CD14-positive monocyte (primary cell): ENCODE results near the gene PARL. TPM values are rescaled to one million over a fixed set of nuclear protein-coding genes. Genes with fewer than 3 reads are reported as not detected.

ENCODE experiments used
- DNase-seq, 3 donors: peaks; one replicate each; pipeline ENCODE4 v3.0.0-alpha.2; 2011 to 2022
- H2AFZ ChIP-seq: 2 replicates; pipeline ENCODE4 v1.6.0; 2012; ENCODE audit warnings: mild to moderate bottlenecking, low read depth, low read length, inconsistent platforms; ENCODE audit not compliant: insufficient read depth, poor library complexity, severe bottlenecking
- H3K27ac ChIP-seq, 2 donors: 1 replicate in 1 of 2; 2 replicates in 1 of 2; pipeline ENCODE4 v1.5.1; 2012 to 2013; ENCODE audit warnings: low read length in 2 of 2, control low read depth in 1 of 2, inconsistent platforms in 1 of 2, low read depth in 1 of 2, mild to moderate bottlenecking in 1 of 2
- H3K27me3 ChIP-seq, 2 donors: one replicate each; pipeline versions ENCODE4 v1.6.0 to v1.6.1; 2011 to 2013; ENCODE audit warnings: low read length in 2 of 2; ENCODE audit not compliant: control insufficient read depth in 2 of 2, insufficient read depth in 2 of 2
- H3K36me3 ChIP-seq, 2 donors: replicated peaks in 1 of 2; 1 replicate in 1 of 2; 2 replicates in 1 of 2; pipeline versions ENCODE4 v1.5.1 to v1.6.1; 2012 to 2013; ENCODE audit warnings: low read length in 2 of 2, control low read depth in 1 of 2, inconsistent platforms in 1 of 2, mild to moderate bottlenecking in 1 of 2; ENCODE audit not compliant: insufficient read depth in 2 of 2, control insufficient read depth in 1 of 2
- H3K4me1 ChIP-seq, 2 donors: 1 replicate in 1 of 2; 2 replicates in 1 of 2; pipeline versions ENCODE4 v1.5.1 to v1.6.1; 2012 to 2013; ENCODE audit warnings: low read length in 2 of 2, control low read depth in 1 of 2, inconsistent platforms in 1 of 2, mild to moderate bottlenecking in 1 of 2, moderate library complexity in 1 of 2; ENCODE audit not compliant: insufficient read depth in 2 of 2, control insufficient read depth in 1 of 2
- H3K4me2 ChIP-seq: replicated peaks from 2 replicates; pipeline ENCODE3; 2012; ENCODE audit warnings: low read length, moderate library complexity, mild to moderate bottlenecking; ENCODE audit not compliant: poor library complexity, severe bottlenecking; ENCODE audit errors: extremely low read depth
- H3K4me3 ChIP-seq, 3 experiments: fragments of 200-600 bp in 1 of 3; sonication (generic) in 1 of 3; replicated peaks in 1 of 3; 1 replicate in 2 of 3; 2 replicates in 1 of 3; pipeline ENCODE4 v1.5.1; 2011 to 2013; ENCODE audit warnings: low read length in 3 of 3, mild to moderate bottlenecking in 3 of 3, control low read depth in 2 of 3, low read depth in 2 of 3, inconsistent platforms in 1 of 3, moderate library complexity in 1 of 3
- H3K79me2 ChIP-seq: 2 replicates; pipeline ENCODE4 v1.6.0; 2012; ENCODE audit warnings: mild to moderate bottlenecking, control low read depth, inconsistent platforms, low read length, moderate library complexity; ENCODE audit not compliant: insufficient read depth
- H3K9ac ChIP-seq: 2 replicates; pipeline ENCODE4 v1.6.0; 2017; ENCODE audit warnings: low read length, mild to moderate bottlenecking; ENCODE audit not compliant: insufficient read depth, poor library complexity, severe bottlenecking
- H3K9me3 ChIP-seq, 2 donors: replicated peaks in 1 of 2; 1 replicate in 1 of 2; 2 replicates in 1 of 2; pipeline versions ENCODE4 v1.5.1 to v1.6.1; 2012 to 2013; ENCODE audit warnings: low read length in 2 of 2, control low read depth in 1 of 2; ENCODE audit not compliant: control insufficient read depth in 1 of 2, insufficient read depth in 1 of 2
- H4K20me1 ChIP-seq: 2 replicates; pipeline ENCODE4 v1.6.0; 2012; ENCODE audit warnings: mild to moderate bottlenecking, low read length, control low read depth, moderate library complexity; ENCODE audit not compliant: insufficient read depth
- H3K27ac Mint-ChIP-seq, 7 donors: one replicate each; pipeline ENCODE4 v1.8.0; 2020; ENCODE audit warnings: mild to moderate bottlenecking in 7 of 7, mixed read lengths in 7 of 7, moderate library complexity in 6 of 7, inconsistent platforms in 2 of 7
- H3K27me3 Mint-ChIP-seq, 3 donors: one replicate each; pipeline ENCODE4 v1.8.0; 2021 to 2022; ENCODE audit warnings: low read depth in 3 of 3, mild to moderate bottlenecking in 3 of 3, mixed read lengths in 3 of 3, moderate library complexity in 3 of 3, inconsistent platforms in 1 of 3
- H3K36me3 Mint-ChIP-seq, 2 donors: one replicate each; pipeline ENCODE4 v1.8.0; 2020; ENCODE audit warnings: mixed read lengths in 2 of 2, inconsistent platforms in 1 of 2, mild to moderate bottlenecking in 1 of 2
- H3K4me1 Mint-ChIP-seq: one replicate; pipeline ENCODE4 v1.8.0; 2020; ENCODE audit warnings: mild to moderate bottlenecking, mixed read lengths
- H3K4me3 Mint-ChIP-seq, 2 donors: one replicate each; pipeline ENCODE4 v1.8.0; 2020; ENCODE audit warnings: mild to moderate bottlenecking in 2 of 2, mixed read lengths in 2 of 2, moderate library complexity in 1 of 2
- H3K9me3 Mint-ChIP-seq, 7 donors: one replicate each; pipeline ENCODE4 v1.8.0; 2020 to 2022; ENCODE audit warnings: mixed read lengths in 7 of 7, mild to moderate bottlenecking in 6 of 7, moderate library complexity in 6 of 7, inconsistent platforms in 2 of 7
- CTCF ChIP-seq: fragments of 200-600 bp; IDR thresholded peaks from one replicate; pipeline ENCODE4 v1.8.0; 2022; ENCODE audit warnings: antibody characterized with exemption, mild to moderate bottlenecking
- WGBS: methylation state at CpG from one replicate; pipeline ENCODE4 v1.1.5; 2013; ENCODE audit warnings: missing lambda C conversion rate; ENCODE audit not compliant: insufficient coverage; 5-methylcytosine and 5-hydroxymethylcytosine counted together
- intact Hi-C, 2 donors: fragments of 100-400 bp; cut with micrococcal nuclease; formaldehyde crosslinking; loops; one replicate each; pipeline versions ENCODE4 v1.15.0 to v1.15.1; 2023
- polyA plus RNA-seq, 3 donors: library from polyadenylated mRNA; depleted of rRNA in 1 of 3; unstranded in 2 of 3; stranded (reverse) in 1 of 3; fragments of 300-500 nt in 2 of 3; fragments of >200 nt in 1 of 3; fragmentation: Illumina TruSeq in 2 of 3; gene quantifications; 1 replicate in 2 of 3; 2 replicates in 1 of 3; pipeline ENCODE4 v1.2.3, GENCODE V29; 2012 to 2021

PARL gene
- polyA plus RNA-seq, 3 donors: 65.6 to 196 (median 155) TPM

- Mint-ChIP-seq H3K27me3 (no peaks in the 10 kb centered on the region), H3K9me3 (no peaks in the 10 kb centered on the region), H3K27ac (peak overlapping the region in 1 of 7 donors; percentile 49), H3K4me3 (no peak overlapping the region), H3K36me3 (peaks cover 83 to 96% of the 10 kb centered on the region in 2 donors), H3K4me1 (no peaks in the 10 kb centered on the region)
- Histone ChIP-seq H4K20me1 (no peaks in the 10 kb centered on the region), H3K9ac (no peak overlapping the region), H3K79me2 (no peaks in the 10 kb centered on the region), H3K9me3 (no peaks in the 10 kb centered on the region), H3K4me2 (no peak overlapping the region), H2AFZ (no peak overlapping the region), H3K27me3 (no peaks in the 10 kb centered on the region), H3K4me3 (no peak overlapping the region), H3K36me3 (peaks cover 91 to 100% of the 10 kb centered on the region in 2 donors), H3K4me1 (no peaks in the 10 kb centered on the region), H3K27ac (no peak overlapping the region)
- no peak for DNase-seq
- TF ChIP-seq CTCF: no peak
- WGBS: 94% methylated on average over 10 of the region's 12 CpGs
- intact Hi-C loops: no loop called here
These were observed 76.8 kb downstream of the PARL start for GRCh38 chr3:183807881-183808280.

GRCh38 chr3:183807209-183807728 lies 77.4 kb downstream of the PARL start:
- no peak overlapping the region for H3K4me3 ChIP-seq
- no peak overlapping the region for H2AFZ ChIP-seq
- DNase-seq: no peak
- Mint-ChIP-seq H3K36me3 (peaks cover 82 to 97% of the 10 kb centered on the region in 2 donors), H3K9me3 (no peaks in the 10 kb centered on the region), H3K27me3 (no peaks in the 10 kb centered on the region), H3K4me3 (no peak overlapping the region), H3K27ac (no peak overlapping the region), H3K4me1 (no peaks in the 10 kb centered on the region)
- H3K36me3 ChIP-seq: peaks cover 94 to 100% of the 10 kb centered on the region in 2 donors
- intact Hi-C loops: no loop called here
- H3K79me2 ChIP-seq: no peaks in the 10 kb centered on the region
- no peaks in the 10 kb centered on the region for H4K20me1 ChIP-seq
- H3K9me3 ChIP-seq: no peaks in the 10 kb centered on the region
- H3K9ac ChIP-seq: no peak overlapping the region
- H3K27ac ChIP-seq: no peak overlapping the region
- WGBS: 94% methylated on average over 7 of the region's 12 CpGs
- H3K27me3 ChIP-seq: no peaks in the 10 kb centered on the region
- no peaks in the 10 kb centered on the region for H3K4me1 ChIP-seq
- no peak for TF ChIP-seq CTCF
- no peak overlapping the region for H3K4me2 ChIP-seq
